Breast epithelium (tissue), 3 donors: ENCODE results near the gene HSPB9.

Source experiments
- CTCF ChIP-seq, 3 donors: fragments of 450-650 bp; IDR thresholded peaks; one replicate each; pipeline ENCODE4 v1.5.1; 2016 to 2017; ENCODE audit warnings: antibody characterized with exemption in 3 of 3, mild to moderate bottlenecking in 3 of 3, moderate library complexity in 3 of 3
- POLR2A ChIP-seq: fragments of 450-650 bp; IDR thresholded peaks from one replicate; pipeline ENCODE4 v1.6.1; 2016; ENCODE audit warnings: antibody characterized with exemption, mild to moderate bottlenecking, moderate library complexity
- POLR2AphosphoS5 ChIP-seq, 3 donors: sonication (generic); formaldehyde crosslinking; IDR thresholded peaks; one replicate each; pipeline ENCODE4 v1.6.1; 2017; ENCODE audit warnings: antibody characterized with exemption in 3 of 3

GRCh38 chr17:42107597-42108576, 14.7 kb upstream of the HSPB9 start:
- no peak for TF ChIP-seq CTCF (IDR thresholded peaks at IDR 0.05)
- no peak for TF ChIP-seq POLR2A
- TF ChIP-seq POLR2AphosphoS5 (IDR thresholded peaks at IDR 0.05) = no peak
